Left ventricle myocardium inferior (tissue), 1 donor: ENCODE results near the gene EVI5. TPM values are rescaled to one million over a fixed set of nuclear protein-coding genes. Genes with fewer than 3 reads are reported as not detected.

Experiments
- DNase-seq: peaks from one replicate; pipeline ENCODE4 v3.0.0-alpha.2; 2020
- H3K27ac ChIP-seq: fragments of 200-600 bp; replicated peaks from 2 replicates; pipeline ENCODE4 v1.8.0; 2021
- H3K27me3 ChIP-seq: fragments of 200-600 bp; 2 replicates; pipeline ENCODE4 v1.8.0; 2021; ENCODE audit warnings: low read depth
- H3K36me3 ChIP-seq: fragments of 200-600 bp; 2 replicates; pipeline ENCODE4 v1.8.0; 2021
- H3K4me1 ChIP-seq: fragments of 200-600 bp; 2 replicates; pipeline ENCODE4 v1.8.0; 2021
- H3K4me3 ChIP-seq: fragments of 200-600 bp; 2 replicates; pipeline ENCODE4 v1.8.0; 2021; ENCODE audit warnings: mild to moderate bottlenecking, moderate library complexity
- H3K9me3 ChIP-seq: fragments of 200-600 bp; replicated peaks from 2 replicates; pipeline ENCODE4 v1.8.0; 2021
- intact Hi-C: fragments of 100-400 bp; cut with micrococcal nuclease; formaldehyde crosslinking; loops from one replicate; pipeline ENCODE4 v1.11.0; 2022
- total RNA-seq: library from RNA; stranded (reverse); fragmentation: NEBNext Ultra II Directional; extraction: Animal tissue kit (Norgen Biotek cat#: 25700); gene quantifications from one replicate; pipeline ENCODE4 v1.2.1, GENCODE V29; 2021
- TF ChIP-seq, protein P1 (sequence below): fragments of 200-600 bp; IDR thresholded peaks from 2 replicates; pipeline ENCODE4 v1.8.0; 2021; ENCODE audit warnings: antibody characterized with exemption, mild to moderate bottlenecking, borderline replicate concordance
- donor health status: DM: no; HTN: yes; CAD: no; lungs with severe emphysema.

The EVI5 gene
- total RNA-seq, 1 donor from 2014 or later: 30.4 TPM

DNA sequence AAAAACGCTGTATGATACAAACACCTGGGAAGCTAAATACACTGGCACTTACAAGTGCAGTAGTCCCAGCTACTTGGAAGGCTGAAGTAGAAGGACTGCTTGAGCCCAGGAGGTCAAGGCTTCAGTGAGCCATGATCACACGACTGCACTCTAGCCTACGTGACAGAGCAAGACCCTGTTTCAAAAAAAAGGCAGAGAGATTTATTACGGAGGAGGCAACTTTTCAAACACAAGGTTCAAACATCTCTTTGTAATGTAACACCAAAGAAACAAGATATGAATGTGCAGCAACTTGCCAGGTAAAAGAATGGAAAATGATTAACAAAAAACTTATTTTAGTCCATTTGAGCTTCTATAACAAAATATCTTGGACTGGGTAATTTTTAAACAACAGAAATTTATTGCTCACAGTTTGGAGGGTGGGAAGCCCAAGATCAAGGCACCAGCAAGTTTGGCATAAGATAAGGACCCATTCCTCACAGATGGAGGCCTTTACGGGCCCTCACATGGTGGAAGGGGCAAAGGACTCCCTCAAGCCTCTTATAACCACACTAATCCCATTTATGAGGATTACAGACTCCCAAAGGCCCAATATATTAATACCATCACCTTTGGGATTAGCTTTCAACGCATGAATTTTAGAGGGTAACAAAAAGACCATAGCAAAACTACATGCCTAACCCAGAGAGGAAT is 73.3 kb downstream of the EVI5 start:
- Histone ChIP-seq H3K36me3 (no peaks in the 10 kb centered on the region), H3K27ac (no peak overlapping the region), H3K4me3 (no peak overlapping the region), H3K27me3 (no peaks in the 10 kb centered on the region), H3K4me1 (peaks cover 20% of the 10 kb centered on the region), H3K9me3 (no peaks in the 10 kb centered on the region)
- intact Hi-C loops: no loop called here
- TF ChIP-seq, protein P1, sequence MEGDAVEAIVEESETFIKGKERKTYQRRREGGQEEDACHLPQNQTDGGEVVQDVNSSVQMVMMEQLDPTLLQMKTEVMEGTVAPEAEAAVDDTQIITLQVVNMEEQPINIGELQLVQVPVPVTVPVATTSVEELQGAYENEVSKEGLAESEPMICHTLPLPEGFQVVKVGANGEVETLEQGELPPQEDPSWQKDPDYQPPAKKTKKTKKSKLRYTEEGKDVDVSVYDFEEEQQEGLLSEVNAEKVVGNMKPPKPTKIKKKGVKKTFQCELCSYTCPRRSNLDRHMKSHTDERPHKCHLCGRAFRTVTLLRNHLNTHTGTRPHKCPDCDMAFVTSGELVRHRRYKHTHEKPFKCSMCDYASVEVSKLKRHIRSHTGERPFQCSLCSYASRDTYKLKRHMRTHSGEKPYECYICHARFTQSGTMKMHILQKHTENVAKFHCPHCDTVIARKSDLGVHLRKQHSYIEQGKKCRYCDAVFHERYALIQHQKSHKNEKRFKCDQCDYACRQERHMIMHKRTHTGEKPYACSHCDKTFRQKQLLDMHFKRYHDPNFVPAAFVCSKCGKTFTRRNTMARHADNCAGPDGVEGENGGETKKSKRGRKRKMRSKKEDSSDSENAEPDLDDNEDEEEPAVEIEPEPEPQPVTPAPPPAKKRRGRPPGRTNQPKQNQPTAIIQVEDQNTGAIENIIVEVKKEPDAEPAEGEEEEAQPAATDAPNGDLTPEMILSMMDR: no peak
- no peak for DNase-seq

- DNase-seq: no peak
- TF ChIP-seq, protein P1: no peak
Measured at GRCh38 chr1:92709738-92710137, 75.2 kb downstream of the EVI5 start.

GRCh38 chr1:92708368-92708950 is 76.4 kb downstream of the EVI5 start:
- Histone ChIP-seq H3K4me3 (no peak overlapping the region), H3K27me3 (no peaks in the 10 kb centered on the region), H3K27ac (no peak overlapping the region), H3K36me3 (no peaks in the 10 kb centered on the region), H3K9me3 (no peaks in the 10 kb centered on the region), H3K4me1 (peaks cover 33% of the 10 kb centered on the region)
- DNase-seq: no peak
- intact Hi-C loops: no loop called here
- TF ChIP-seq, protein P1: no peak

More at GRCh38 chr1:92709738-92710137, 75.2 kb downstream of the EVI5 start:
- intact Hi-C loops: no loop called here
- no peaks in the 10 kb centered on the region for H3K9me3 ChIP-seq
- H3K27ac ChIP-seq: no peak overlapping the region
- no peaks in the 10 kb centered on the region for H3K27me3 ChIP-seq
- H3K36me3 ChIP-seq: no peaks in the 10 kb centered on the region
- peaks cover 33% of the 10 kb centered on the region for H3K4me1 ChIP-seq
- H3K4me3 ChIP-seq: no peak overlapping the region

DNA sequence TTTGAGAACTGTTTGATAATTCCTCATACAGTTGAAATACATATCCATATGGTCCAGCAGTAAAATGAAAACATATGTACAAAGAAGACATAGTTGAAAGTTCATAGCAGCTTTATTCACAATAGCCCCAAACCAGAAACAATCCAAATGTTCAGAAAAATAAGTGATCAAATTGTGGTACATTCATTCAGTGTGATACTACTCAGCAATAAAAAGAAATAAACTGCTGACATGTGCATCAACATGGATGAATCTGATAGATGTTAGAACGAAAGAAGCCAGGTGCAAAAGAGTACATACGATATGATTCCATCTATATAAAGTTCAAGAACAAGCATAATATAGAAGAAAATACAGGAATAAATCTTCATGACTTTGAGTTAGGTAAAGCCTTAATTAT is 77.2 kb downstream of the EVI5 start:
- intact Hi-C loops: no loop called here
- H3K4me3 ChIP-seq: no peak overlapping the region
- H3K27ac ChIP-seq: no peak overlapping the region
- H3K4me1 ChIP-seq: peaks cover 33% of the 10 kb centered on the region
- no peak for DNase-seq
- H3K36me3 ChIP-seq: no peaks in the 10 kb centered on the region
- no peaks in the 10 kb centered on the region for H3K9me3 ChIP-seq
- TF ChIP-seq, protein P1: no peak
- H3K27me3 ChIP-seq: no peaks in the 10 kb centered on the region

DNA sequence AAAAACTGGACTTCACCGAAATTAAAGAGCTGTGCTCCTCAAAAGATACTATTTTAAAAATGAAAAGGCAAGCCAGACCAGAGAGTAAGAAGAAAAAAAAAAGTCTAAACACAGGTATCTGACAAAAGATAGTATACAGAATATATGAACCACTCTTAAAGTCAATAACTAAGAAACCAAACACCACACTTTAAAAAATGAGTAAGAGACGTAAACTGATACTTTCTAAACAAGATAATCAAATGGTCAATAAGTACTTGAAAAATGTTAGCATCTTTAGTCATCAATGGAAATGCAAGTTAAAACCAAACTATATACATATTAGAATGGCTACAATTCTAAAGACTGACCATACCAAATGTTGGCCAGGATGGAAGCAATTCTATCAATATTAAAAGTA is 77.6 kb downstream of the EVI5 start:
- H3K4me3 ChIP-seq: no peak overlapping the region
- intact Hi-C loops: no loop called here
- DNase-seq: no peak
- no peaks in the 10 kb centered on the region for H3K36me3 ChIP-seq
- H3K9me3 ChIP-seq: no peaks in the 10 kb centered on the region
- H3K27me3 ChIP-seq: no peaks in the 10 kb centered on the region
- peaks cover 33% of the 10 kb centered on the region for H3K4me1 ChIP-seq
- TF ChIP-seq, protein P1: no peak
- H3K27ac ChIP-seq: no peak overlapping the region
